ENCODE results near the gene NR6A1.

GRCh38 chr9:124664143-124664542 is 107.0 kb downstream of the NR6A1 start:
- TF ChIP-seq YY1 (IDR thresholded peaks at IDR 0.05; ENCODE audit: insufficient read depth, insufficient read length) (no peak), ZNF274 (IDR thresholded peaks at IDR 0.05; ENCODE audit: low read depth, low read length) (no peak), SUZ12 (IDR thresholded peaks at IDR 0.05; ENCODE audit: extremely low read depth, insufficient read depth, insufficient read length) (no peak)
